ENCODE measurements around the gene PRLHR.

The PRLHR gene

GRCh38 chr10:118586911-118587310 is 8.5 kb downstream of the PRLHR start:
- DNase-seq = no peak

GRCh38 chr10:118585794-118586193 is 9.7 kb downstream of the PRLHR start:
- DNase-seq = no peak

GRCh38 chr10:118585234-118585633 is 10.2 kb downstream of the PRLHR start:
- no peak for DNase-seq

- no peak for DNase-seq
Observed at GRCh38 chr10:118584181-118584954, 11.1 kb downstream of the PRLHR start.

GRCh38 chr10:118583611-118584010 is 11.8 kb downstream of the PRLHR start:
- DNase-seq = no peak

- DNase-seq = no peak
Observed at GRCh38 chr10:118582511-118582910, 12.9 kb downstream of the PRLHR start.

GRCh38 chr10:118581340-118581739 is 14.1 kb downstream of the PRLHR start:
- DNase-seq = no peak

GRCh38 chr10:118580702-118581101 is 14.7 kb downstream of the PRLHR start:
- no peak for DNase-seq

- DNase-seq = no peak
Observed at GRCh38 chr10:118573512-118573911, 21.9 kb downstream of the PRLHR start.

- no peak for DNase-seq
Observed at GRCh38 chr10:118572256-118573041, 23.0 kb downstream of the PRLHR start.

- peak; percentile 50 for DNase-seq
Observed at GRCh38 chr10:118571123-118571522, 24.3 kb downstream of the PRLHR start.

- no peak for DNase-seq
Observed at GRCh38 chr10:118570591-118570990, 24.9 kb downstream of the PRLHR start.

GRCh38 chr10:118569882-118570252 is 25.6 kb downstream of the PRLHR start:
- no peak for DNase-seq

GRCh38 chr10:118569241-118569881 is 26.1 kb downstream of the PRLHR start:
- no peak for DNase-seq

- DNase-seq = peak; percentile 51
Observed at GRCh38 chr10:118568327-118568848, 27.1 kb downstream of the PRLHR start.

GRCh38 chr10:118567701-118568248 is 27.7 kb downstream of the PRLHR start:
- DNase-seq = no peak

GRCh38 chr10:118566911-118567310 is 28.5 kb downstream of the PRLHR start:
- DNase-seq = no peak

GRCh38 chr10:118565301-118566075 is 30.0 kb downstream of the PRLHR start:
- no peak for DNase-seq

- DNase-seq = peak; percentile 66
Observed at GRCh38 chr10:118564652-118565051, 30.8 kb downstream of the PRLHR start.

- DNase-seq = no peak
Observed at GRCh38 chr10:118564114-118564513, 31.3 kb downstream of the PRLHR start.

GRCh38 chr10:118563373-118563890 is 32.0 kb downstream of the PRLHR start:
- no peak for DNase-seq

GRCh38 chr10:118562851-118563250 is 32.6 kb downstream of the PRLHR start:
- DNase-seq = no peak
